ENCODE data around the gene PAQR8.
A peak's percentile ranks its signal among the peaks of the same experiment; 100 is the strongest.

The PAQR8 gene

DNA sequence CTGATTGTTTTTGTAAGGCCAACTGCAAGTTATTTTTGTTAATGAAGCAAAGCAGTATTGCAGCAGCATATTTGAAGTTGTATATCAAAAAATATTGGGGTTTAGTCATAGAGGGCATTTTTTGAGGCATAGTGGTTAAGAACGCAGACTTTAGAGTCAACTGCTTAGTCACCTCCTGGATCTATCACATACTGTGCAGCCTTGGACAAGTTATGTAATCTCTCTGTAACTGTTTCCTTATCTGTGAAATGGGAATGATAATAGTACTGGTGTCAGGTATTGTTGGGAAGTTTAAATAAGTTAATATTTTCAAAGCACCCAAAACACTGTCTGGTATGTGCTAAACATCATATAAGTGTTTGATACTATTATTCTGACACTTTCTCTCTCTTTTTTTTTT is 31.0 kb downstream of the PAQR8 start:
- TF ChIP-seq CTCF (IDR thresholded peaks at IDR 0.05; ENCODE audit: insufficient read depth, low read depth, low read length, missing control alignments) = no peak
- DNase-seq (ENCODE audit: low read depth) = no peak
- no peak overlapping the region for H3K4me3 ChIP-seq (ENCODE audit: low read depth, low read length)

GRCh38 chr6:52393780-52394179 is 31.8 kb downstream of the PAQR8 start:
- peak; percentile 41 for DNase-seq (ENCODE audit: low read depth)
- H3K4me3 ChIP-seq (ENCODE audit: low read depth, low read length) = no peak overlapping the region
- TF ChIP-seq CTCF (IDR thresholded peaks at IDR 0.05; ENCODE audit: insufficient read depth, low read depth, low read length, missing control alignments) = no peak

DNA sequence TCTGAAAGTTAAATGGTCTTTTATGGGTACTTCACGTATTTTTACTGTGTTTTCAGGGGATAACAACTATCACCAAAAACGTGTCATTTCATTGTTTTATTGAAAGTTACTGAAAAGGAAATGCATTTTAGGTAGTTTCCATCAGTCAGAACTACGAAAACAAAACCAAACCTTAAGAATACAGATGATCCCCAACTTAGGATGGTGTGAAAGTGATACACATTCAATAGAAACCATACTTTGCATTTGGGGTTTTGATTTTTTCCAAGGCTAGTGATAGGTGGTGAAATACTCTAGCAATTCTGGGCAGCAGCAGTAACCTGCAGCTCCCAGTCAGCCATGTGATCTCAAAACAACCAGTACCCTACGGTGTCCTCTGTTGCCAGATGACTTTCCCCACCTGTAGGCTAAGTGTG is 32.3 kb downstream of the PAQR8 start:
- peak; percentile 80 for DNase-seq (ENCODE audit: low read depth)
- no peak for TF ChIP-seq CTCF (IDR thresholded peaks at IDR 0.05; ENCODE audit: insufficient read depth, low read depth, low read length, missing control alignments)
- no peak overlapping the region for H3K4me3 ChIP-seq (ENCODE audit: low read depth, low read length)

- TF ChIP-seq CTCF (IDR thresholded peaks at IDR 0.05; ENCODE audit: insufficient read depth, low read depth, low read length, missing control alignments) = no peak
- no peak overlapping the region for H3K4me3 ChIP-seq (ENCODE audit: low read depth, low read length)
- no peak for DNase-seq (ENCODE audit: low read depth)
Measured at GRCh38 chr6:52395969-52396368, 34.0 kb downstream of the PAQR8 start.

GRCh38 chr6:52399511-52400312 is 37.8 kb downstream of the PAQR8 start:
- TF ChIP-seq CTCF (IDR thresholded peaks at IDR 0.05; ENCODE audit: insufficient read depth, low read depth, low read length, missing control alignments) = peak; percentile 86
- no peak overlapping the region for H3K4me3 ChIP-seq (ENCODE audit: low read depth, low read length)
- peak; percentile 67 for DNase-seq (ENCODE audit: low read depth)

DNA sequence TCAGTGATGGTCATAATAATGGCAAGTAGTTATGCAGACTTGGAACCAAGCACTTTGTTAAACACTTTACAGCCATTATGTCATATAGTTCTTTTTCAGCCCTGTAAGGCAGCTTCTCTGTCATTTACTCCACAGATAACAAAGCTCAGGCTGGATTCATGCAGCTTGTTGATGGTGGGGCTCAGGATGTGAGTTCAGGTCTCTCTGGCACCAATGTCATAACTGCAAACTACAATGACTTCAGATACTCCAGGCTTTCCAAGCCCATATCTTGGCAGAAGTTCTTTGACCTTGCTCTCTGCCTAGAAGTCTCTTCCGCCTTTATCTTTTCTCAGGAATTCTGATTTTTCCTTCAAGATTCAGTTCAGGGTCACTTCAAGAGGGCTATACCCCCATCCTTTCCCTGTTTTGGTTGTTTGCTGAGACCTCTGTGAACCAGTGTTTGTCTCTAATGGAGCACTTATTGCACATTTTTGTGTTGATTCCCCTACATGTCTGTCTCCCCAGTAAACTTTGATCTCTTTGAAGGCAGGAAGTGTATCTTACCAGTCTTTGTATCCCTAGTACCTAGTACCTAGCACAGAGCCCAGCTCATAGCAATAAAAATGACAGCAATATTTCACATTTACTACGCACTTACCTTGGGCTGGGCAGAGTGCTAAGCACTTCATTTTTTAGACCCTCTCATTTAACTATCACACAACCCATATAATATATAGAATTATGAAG is 38.5 kb downstream of the PAQR8 start:
- TF ChIP-seq CTCF (IDR thresholded peaks at IDR 0.05; ENCODE audit: insufficient read depth, low read depth, low read length, missing control alignments) = no peak
- no peak overlapping the region for H3K4me3 ChIP-seq (ENCODE audit: low read depth, low read length)
- DNase-seq (ENCODE audit: low read depth) = no peak

Measured in GM12865 (cell line).